HG03457 (cell line): ENCODE measurements around the gene SPDYE2B.
A peak's percentile ranks its signal among the peaks of the same experiment; 100 is the strongest.
"Not testable (repeated sequence)": the region's sequence is repeated elsewhere in the genome, so short reads cannot be mapped to it uniquely, and the experiment has no call there.

ENCODE experiments used
- ATAC-seq: cut with Tn5 transposase; IDR thresholded peaks from one replicate; pipeline ENCODE4 v1.9.1; 2021; ENCODE audit warnings: moderate number of reproducible peaks; ENCODE audit not compliant: unreplicated experiment

Gene SPDYE2B

GRCh38 chr7:102649924-102650323, at the start of gene SPDYE2B:
Gene SPDYE2B, plus strand, starts transcription at chr7:102650319. Its CDS starts 2,030 bp downstream, at chr7:102652349.
- ATAC-seq: not testable (repeated sequence)

DNA sequence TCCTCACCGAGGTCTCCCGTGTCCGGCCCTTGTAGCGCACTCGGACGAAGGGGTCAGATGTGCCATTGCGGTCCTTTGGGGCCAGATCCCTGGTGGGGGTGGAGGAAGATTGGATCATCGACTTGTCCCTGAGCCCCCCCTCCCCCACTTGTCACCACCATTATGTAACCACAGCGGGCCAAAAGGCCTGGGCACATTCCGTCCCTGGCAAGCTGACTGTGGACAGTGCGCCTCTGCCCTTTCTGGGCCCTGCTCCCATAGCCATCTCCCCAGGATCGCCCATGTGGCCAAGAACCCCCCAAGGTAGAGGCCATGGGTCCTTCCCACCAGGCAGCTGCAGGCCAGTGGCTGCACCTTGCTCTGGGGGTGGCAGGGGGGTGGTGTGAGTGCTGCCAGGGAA, 47.8 kb upstream of the SPDYE2B start:
- not testable (repeated sequence) for ATAC-seq

GRCh38 chr7:102604431-102605145, 45.5 kb upstream of the SPDYE2B start:
- ATAC-seq: not testable (repeated sequence)

GRCh38 chr7:102606848-102607247, 43.3 kb upstream of the SPDYE2B start:
- ATAC-seq: not testable (repeated sequence)

GRCh38 chr7:102609734-102610133, 40.4 kb upstream of the SPDYE2B start:
- ATAC-seq: not testable (repeated sequence)

GRCh38 chr7:102610441-102610840, 39.7 kb upstream of the SPDYE2B start:
- ATAC-seq: not testable (repeated sequence)

DNA sequence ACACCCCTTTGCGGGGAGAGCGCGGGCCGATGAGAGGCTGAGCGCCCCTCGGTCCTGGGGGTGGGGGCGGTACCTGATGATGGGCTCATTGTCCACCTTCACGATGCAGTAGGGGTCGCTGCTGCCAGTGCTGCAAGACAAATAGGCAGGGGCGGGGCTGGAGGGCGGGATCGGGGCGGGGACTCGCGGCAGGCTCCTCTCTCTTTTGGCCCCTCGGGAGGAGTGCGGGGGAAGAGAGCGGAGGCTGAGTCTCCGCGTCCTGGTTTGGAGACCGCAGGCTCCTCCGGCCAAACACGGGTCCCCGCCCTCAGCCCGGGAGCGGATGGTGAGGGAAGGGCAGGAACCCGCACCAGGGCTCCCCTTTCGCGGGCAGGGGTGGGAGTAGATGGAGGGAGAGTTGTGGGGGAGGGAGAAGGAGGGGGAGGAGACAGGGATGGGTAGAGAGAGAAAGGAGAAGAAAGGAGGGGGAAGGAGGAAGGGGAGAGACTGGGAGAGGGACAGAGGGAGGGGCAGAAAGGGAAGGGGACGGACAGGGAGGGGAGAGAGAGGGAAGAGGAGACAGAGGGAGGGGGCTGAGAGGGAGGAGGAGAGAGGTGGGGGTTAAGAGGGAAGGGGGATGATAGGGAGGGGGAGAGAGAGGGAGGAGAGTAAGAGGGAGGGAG, 39.0 kb upstream of the SPDYE2B start:
- ATAC-seq: peak; percentile 25

GRCh38 chr7:102611675-102612325, 38.3 kb upstream of the SPDYE2B start:
- not testable (repeated sequence) for ATAC-seq

GRCh38 chr7:102613575-102614345, 36.4 kb upstream of the SPDYE2B start:
- ATAC-seq: peak; percentile 45

GRCh38 chr7:102614346-102614697, 35.8 kb upstream of the SPDYE2B start:
- peak; percentile 8 for ATAC-seq

- not testable (repeated sequence) for ATAC-seq
Measured at GRCh38 chr7:102614873-102615272, 35.2 kb upstream of the SPDYE2B start.

- not testable (repeated sequence) for ATAC-seq
Measured at GRCh38 chr7:102615930-102616329, 34.2 kb upstream of the SPDYE2B start.

- peak; percentile 56 for ATAC-seq
Measured at GRCh38 chr7:102616507-102617125, 33.5 kb upstream of the SPDYE2B start, which contains the start of gene RASA4. Gene RASA4, minus strand, starts transcription at chr7:102616756. Its CDS starts 67 bp downstream, at chr7:102616689.

GRCh38 chr7:102618122-102618521, 32.0 kb upstream of the SPDYE2B start:
- not testable (repeated sequence) for ATAC-seq

- ATAC-seq: not testable (repeated sequence)
Measured at GRCh38 chr7:102627271-102627904, 22.7 kb upstream of the SPDYE2B start.

- not testable (repeated sequence) for ATAC-seq
Measured at GRCh38 chr7:102630622-102631021, 19.5 kb upstream of the SPDYE2B start.

GRCh38 chr7:102634299-102634698, 15.8 kb upstream of the SPDYE2B start:
- not testable (repeated sequence) for ATAC-seq

DNA sequence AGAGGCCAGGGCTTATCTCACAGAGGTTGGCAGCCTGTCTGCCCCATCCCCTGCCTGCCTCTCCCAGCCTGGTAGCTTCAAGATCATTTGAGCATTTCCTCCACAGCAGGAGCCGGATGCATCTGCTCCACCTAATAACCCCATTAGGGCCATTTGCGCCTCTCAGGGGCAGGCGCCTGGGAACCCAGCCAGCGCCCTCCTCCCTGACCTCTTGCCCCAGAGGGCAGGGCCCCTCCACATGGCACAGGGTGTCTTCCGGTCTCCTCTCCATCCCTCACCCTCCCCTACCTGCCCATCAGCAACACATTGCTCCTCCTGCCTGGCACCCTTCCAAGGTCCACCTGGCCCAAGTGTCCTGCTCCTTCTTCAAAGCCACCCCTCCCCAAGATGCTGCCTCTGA, 14.8 kb upstream of the SPDYE2B start:
- not testable (repeated sequence) for ATAC-seq

DNA sequence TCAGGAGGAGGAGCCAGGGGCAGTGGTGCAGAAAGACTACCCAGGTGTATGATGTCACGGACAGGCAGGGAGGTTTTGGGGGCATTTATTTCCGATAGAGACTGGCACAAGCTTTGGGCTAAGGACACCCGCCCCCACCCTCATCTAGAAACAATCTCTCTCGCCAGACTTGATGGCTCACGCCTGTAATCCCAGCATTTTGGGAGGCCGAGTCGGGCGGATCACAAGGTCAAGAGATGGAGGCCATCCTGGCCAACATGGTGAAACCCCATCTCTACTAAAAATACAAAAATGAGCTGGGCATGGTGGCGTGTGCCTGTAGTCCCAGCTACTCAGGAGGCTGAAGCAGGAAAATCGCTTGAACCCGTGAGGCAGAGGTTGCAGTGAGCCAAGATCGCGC, 13.2 kb upstream of the SPDYE2B start:
- ATAC-seq: not testable (repeated sequence)

DNA sequence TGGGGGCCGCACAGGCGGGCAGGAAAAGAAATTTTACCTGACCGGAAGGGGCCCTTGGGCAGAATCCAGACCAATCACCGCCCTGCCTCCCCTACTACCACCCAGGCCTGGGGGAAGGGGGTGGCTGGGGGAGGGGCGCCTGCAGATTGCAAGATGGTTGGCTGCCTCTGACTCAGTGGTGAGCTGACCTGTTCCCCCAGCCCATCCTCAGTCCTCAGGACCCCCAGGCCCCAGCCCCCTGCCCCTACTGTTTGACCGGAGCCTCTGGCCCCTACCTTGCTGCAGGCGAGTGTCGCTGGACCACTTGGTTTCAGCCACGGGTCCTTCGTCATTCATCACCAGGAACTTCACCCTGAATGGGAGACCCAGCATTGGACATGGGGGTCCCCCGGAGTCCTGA, 11.3 kb upstream of the SPDYE2B start:
- ATAC-seq: not testable (repeated sequence)
